ENCODE data around the gene PRCD. TPM values are rescaled to one million over a fixed set of nuclear protein-coding genes. Genes with fewer than 3 reads are reported as not detected.

The PRCD gene
- total and polyA plus RNA-seq, 4 experiments from 2014 or later = not detected

GRCh38 chr17:76493505-76494167 lies 46.2 kb upstream of the PRCD start:
- H3K27me3 ChIP-seq (ENCODE audit: insufficient read depth, low read length) = no peaks in the 10 kb centered on the region
- H3K4me3 ChIP-seq (ENCODE audit: low read length in 2 of 2) = peak overlapping the region; percentile 34 to 46
- peaks cover 0 to 5% of the 10 kb centered on the region in 2 donors for H3K36me3 Mint-ChIP-seq
- H3K36me3 ChIP-seq (ENCODE audit: insufficient read depth, low read length) = no peaks in the 10 kb centered on the region
- POLR2A ChIA-PET (ENCODE audit: partially characterized antibody) = interaction anchor here (0.6 to 4.8 kb wide), 15 partner anchors 8 to 178 kb away, joined by 3 to 45 read pairs (median 3); partner anchors contain the start of genes PRPSAP1, RHBDF2 and UBE2O
- no peaks in the 10 kb centered on the region for H3K9me3 ChIP-seq (ENCODE audit: control insufficient read depth in 1 of 2, low read length in 2 of 2)
- no peaks in the 10 kb centered on the region for H3K27me3 Mint-ChIP-seq
- peaks cover 52% of the 10 kb centered on the region for H3K4me1 ChIP-seq (ENCODE audit: insufficient read depth, low read length)
- no peaks in the 10 kb centered on the region for H3K9me3 Mint-ChIP-seq
- peak overlapping the region; percentile 70 to 87 (median 84) for H3K4me3 Mint-ChIP-seq
- CTCF ChIA-PET (ENCODE audit: partially characterized antibody) = interaction anchor here (0.6 to 3.0 kb wide), 13 partner anchors 8 to 488 kb away, joined by 3 to 23 read pairs (median 4); partner anchors contain the start of genes AANAT, RHBDF2 and SPHK1
- peaks cover 17 to 69% (median 46%) of the 10 kb centered on the region in 4 donors for H3K4me1 Mint-ChIP-seq
- intact Hi-C loops (cut with micrococcal nuclease) = no loop called here
- H3K27ac ChIP-seq (ENCODE audit: low read depth, low read length) = peak overlapping the region; percentile 64
- H3K27ac Mint-ChIP-seq = peak overlapping the region; percentile 74 to 97 (median 94)
- peak; percentile 25 to 52 (median 43) for DNase-seq

- H3K9me3 Mint-ChIP-seq = no peaks in the 10 kb centered on the region
- H3K27me3 Mint-ChIP-seq = no peaks in the 10 kb centered on the region
- peaks cover 0 to 5% of the 10 kb centered on the region in 2 donors for H3K36me3 Mint-ChIP-seq
- no peak overlapping the region for H3K4me3 ChIP-seq (ENCODE audit: low read length in 2 of 2)
- peak overlapping the region in 1 of 8 donors; percentile 25 for H3K4me3 Mint-ChIP-seq
- no peaks in the 10 kb centered on the region for H3K9me3 ChIP-seq (ENCODE audit: control insufficient read depth in 1 of 2, low read length in 2 of 2)
- ChIA-PET POLR2A (ENCODE audit: partially characterized antibody) (interaction anchor here (1.1 kb wide), 1 partner anchor 164 kb away, joined by 4 read pairs; no protein-coding TSS in a partner anchor), CTCF (ENCODE audit: partially characterized antibody) (no interaction called here)
- peaks cover 63% of the 10 kb centered on the region for H3K4me1 ChIP-seq (ENCODE audit: insufficient read depth, low read length)
- H3K27me3 ChIP-seq (ENCODE audit: insufficient read depth, low read length) = no peaks in the 10 kb centered on the region
- no peak for DNase-seq
- peak overlapping the region in 2 of 7 donors; percentile 29 to 56 for H3K27ac Mint-ChIP-seq
- H3K4me1 Mint-ChIP-seq = peaks cover 25 to 80% (median 57%) of the 10 kb centered on the region in 4 donors
- H3K27ac ChIP-seq (ENCODE audit: low read depth, low read length) = no peak overlapping the region
- intact Hi-C loops (cut with micrococcal nuclease) = no loop called here
- H3K36me3 ChIP-seq (ENCODE audit: insufficient read depth, low read length) = no peaks in the 10 kb centered on the region
Observed at GRCh38 chr17:76495663-76496400, 44.0 kb upstream of the PRCD start.

- no peaks in the 10 kb centered on the region for H3K36me3 ChIP-seq (ENCODE audit: insufficient read depth, low read length)
- Mint-ChIP-seq H3K36me3 (peaks cover 0 to 5% of the 10 kb centered on the region in 2 donors), H3K9me3 (no peaks in the 10 kb centered on the region), H3K4me3 (peak overlapping the region in 1 of 8 donors; percentile 25), H3K4me1 (peaks cover 26 to 80% (median 57%) of the 10 kb centered on the region in 4 donors), H3K27me3 (no peaks in the 10 kb centered on the region), H3K27ac (peak overlapping the region in 5 of 7 donors; percentile 32 to 74 (median 48))
- H3K4me3 ChIP-seq (ENCODE audit: low read length in 2 of 2) = no peak overlapping the region
- H3K9me3 ChIP-seq (ENCODE audit: control insufficient read depth in 1 of 2, low read length in 2 of 2) = no peaks in the 10 kb centered on the region
- peaks cover 64% of the 10 kb centered on the region for H3K4me1 ChIP-seq (ENCODE audit: insufficient read depth, low read length)
- ChIA-PET POLR2A (ENCODE audit: partially characterized antibody) (no interaction called here), CTCF (ENCODE audit: partially characterized antibody) (interaction anchor here (0.9 to 3.2 kb wide), 2 partner anchors 11 to 90 kb away, joined by 3 to 14 read pairs; partner anchors contain the start of gene ST6GALNAC2)
- no peaks in the 10 kb centered on the region for H3K27me3 ChIP-seq (ENCODE audit: insufficient read depth, low read length)
- DNase-seq = no peak
- intact Hi-C loops (cut with micrococcal nuclease) = no loop called here
- no peak overlapping the region for H3K27ac ChIP-seq (ENCODE audit: low read depth, low read length)
Observed at GRCh38 chr17:76496464-76496863, 43.4 kb upstream of the PRCD start.

GRCh38 chr17:76497699-76497978 lies 42.2 kb upstream of the PRCD start:
- intact Hi-C loops (cut with micrococcal nuclease) = no loop called here
- Histone ChIP-seq H3K9me3 (ENCODE audit: control insufficient read depth in 1 of 2, low read length in 2 of 2) (no peaks in the 10 kb centered on the region), H3K27me3 (ENCODE audit: insufficient read depth, low read length) (no peaks in the 10 kb centered on the region), H3K4me3 (ENCODE audit: low read length in 2 of 2) (no peak overlapping the region), H3K27ac (ENCODE audit: low read depth, low read length) (no peak overlapping the region), H3K36me3 (ENCODE audit: insufficient read depth, low read length) (no peaks in the 10 kb centered on the region), H3K4me1 (ENCODE audit: insufficient read depth, low read length) (peaks cover 63% of the 10 kb centered on the region)
- H3K27ac Mint-ChIP-seq = no peak overlapping the region
- peak overlapping the region in 1 of 8 donors; percentile 7 for H3K4me3 Mint-ChIP-seq
- POLR2A ChIA-PET (ENCODE audit: partially characterized antibody) = interaction anchor here (0.8 kb wide), 1 partner anchor 52 kb away, joined by 3 read pairs; no protein-coding TSS in a partner anchor
- DNase-seq = no peak
- CTCF ChIA-PET (ENCODE audit: partially characterized antibody) = interaction anchor here (1.7 to 12.4 kb wide), 3 partner anchors 10 to 89 kb away, joined by 7 to 161 read pairs (median 14); partner anchors contain the start of gene AANAT
- H3K4me1 Mint-ChIP-seq = peaks cover 28 to 78% (median 56%) of the 10 kb centered on the region in 4 donors
- peaks cover 0 to 4% of the 10 kb centered on the region in 2 donors for H3K36me3 Mint-ChIP-seq
- H3K9me3 Mint-ChIP-seq = no peaks in the 10 kb centered on the region
- H3K27me3 Mint-ChIP-seq = no peaks in the 10 kb centered on the region

GRCh38 chr17:76497979-76498875 lies 41.6 kb upstream of the PRCD start:
- no peaks in the 10 kb centered on the region for H3K27me3 Mint-ChIP-seq
- peaks cover 22 to 72% (median 50%) of the 10 kb centered on the region in 4 donors for H3K4me1 Mint-ChIP-seq
- peaks cover 0 to 2% of the 10 kb centered on the region in 2 donors for H3K36me3 Mint-ChIP-seq
- Histone ChIP-seq H3K4me3 (ENCODE audit: low read length in 2 of 2) (no peak overlapping the region), H3K27ac (ENCODE audit: low read depth, low read length) (no peak overlapping the region), H3K36me3 (ENCODE audit: insufficient read depth, low read length) (no peaks in the 10 kb centered on the region), H3K9me3 (ENCODE audit: control insufficient read depth in 1 of 2, low read length in 2 of 2) (no peaks in the 10 kb centered on the region), H3K27me3 (ENCODE audit: insufficient read depth, low read length) (no peaks in the 10 kb centered on the region), H3K4me1 (ENCODE audit: insufficient read depth, low read length) (peaks cover 57% of the 10 kb centered on the region)
- H3K9me3 Mint-ChIP-seq = no peaks in the 10 kb centered on the region
- peak overlapping the region; percentile 23 to 86 (median 61) for H3K4me3 Mint-ChIP-seq
- ChIA-PET CTCF (ENCODE audit: partially characterized antibody) (interaction anchor here (1.5 to 12.4 kb wide), 5 partner anchors 10 to 90 kb away, joined by 4 to 161 read pairs (median 7); partner anchors contain the start of gene AANAT), POLR2A (ENCODE audit: partially characterized antibody) (interaction anchor here (0.7 to 5.3 kb wide), 5 partner anchors 6 to 59 kb away, joined by 3 to 45 read pairs (median 4); no protein-coding TSS in a partner anchor)
- no peak for DNase-seq
- intact Hi-C loops (cut with micrococcal nuclease) = no loop called here
- peak overlapping the region in 6 of 7 donors; percentile 29 to 87 (median 58) for H3K27ac Mint-ChIP-seq

- intact Hi-C loops (cut with micrococcal nuclease) = no loop called here
- no peak overlapping the region for H3K4me3 ChIP-seq (ENCODE audit: low read length in 2 of 2)
- H3K9me3 ChIP-seq (ENCODE audit: control insufficient read depth in 1 of 2, low read length in 2 of 2) = no peaks in the 10 kb centered on the region
- peak overlapping the region; percentile 36 to 89 (median 66) for H3K4me3 Mint-ChIP-seq
- H3K9me3 Mint-ChIP-seq = no peaks in the 10 kb centered on the region
- H3K27me3 ChIP-seq (ENCODE audit: insufficient read depth, low read length) = no peaks in the 10 kb centered on the region
- no peak overlapping the region for H3K27ac ChIP-seq (ENCODE audit: low read depth, low read length)
- H3K4me1 ChIP-seq (ENCODE audit: insufficient read depth, low read length) = peaks cover 51% of the 10 kb centered on the region
- ChIA-PET CTCF (ENCODE audit: partially characterized antibody) (interaction anchor here (1.5 to 12.4 kb wide), 5 partner anchors 9 to 90 kb away, joined by 4 to 161 read pairs (median 7); partner anchors contain the start of gene AANAT), POLR2A (ENCODE audit: partially characterized antibody) (interaction anchor here (0.7 to 5.3 kb wide), 4 partner anchors 7 to 59 kb away, joined by 3 to 45 read pairs (median 4); no protein-coding TSS in a partner anchor)
- H3K4me1 Mint-ChIP-seq = peaks cover 17 to 66% (median 44%) of the 10 kb centered on the region in 4 donors
- H3K36me3 ChIP-seq (ENCODE audit: insufficient read depth, low read length) = no peaks in the 10 kb centered on the region
- DNase-seq = no peak
- H3K27ac Mint-ChIP-seq = peak overlapping the region; percentile 10 to 87 (median 55)
- H3K27me3 Mint-ChIP-seq = no peaks in the 10 kb centered on the region
- peaks cover 0 to 1% of the 10 kb centered on the region in 2 donors for H3K36me3 Mint-ChIP-seq
Observed at GRCh38 chr17:76498876-76499251, 41.0 kb upstream of the PRCD start.
